Uterus (tissue), 4 donors: ENCODE data around the gene EPHA7. TPM values are rescaled to one million over a fixed set of nuclear protein-coding genes. Genes with fewer than 3 reads are reported as not detected.

ENCODE experiments used
- DNase-seq, 2 donors: peaks; one replicate each; pipeline ENCODE4 v3.0.0-alpha.2; 2019 to 2020
- H3K27ac ChIP-seq, 2 donors: fragments of 200-600 bp; sonication (generic); 1 replicate in 1 of 2; 2 replicates in 1 of 2; pipeline ENCODE4 v1.5.1; 2016 to 2018
- H3K27me3 ChIP-seq, 2 donors: fragments of 200-600 bp; sonication (generic); one replicate each; pipeline ENCODE4 v1.5.1; 2018 to 2019; ENCODE audit warnings: control low read depth in 1 of 2
- H3K36me3 ChIP-seq, 2 donors: fragments of 200-600 bp; sonication (generic); one replicate each; pipeline ENCODE4 v1.5.1; 2019; ENCODE audit warnings: control low read depth in 1 of 2
- H3K4me1 ChIP-seq, 2 donors: fragments of 200-600 bp; sonication (generic); one replicate each; pipeline ENCODE4 v1.5.1; 2018 to 2019; ENCODE audit warnings: control low read depth in 1 of 2
- H3K4me3 ChIP-seq, 2 donors: fragments of 200-600 bp; sonication (generic); 1 replicate in 1 of 2; 2 replicates in 1 of 2; pipeline ENCODE4 v1.5.1; 2018 to 2019; ENCODE audit warnings: mild to moderate bottlenecking in 1 of 2
- H3K9me3 ChIP-seq, 2 donors: fragments of 200-600 bp; sonication (generic); one replicate each; pipeline ENCODE4 v1.5.1; 2019; ENCODE audit warnings: control low read depth in 1 of 2
- POLR2A ChIP-seq, 2 donors: fragments of 450-650 bp; IDR thresholded peaks; one replicate each; pipeline ENCODE4 v1.6.1; 2016; ENCODE audit warnings: antibody characterized with exemption in 2 of 2, mild to moderate bottlenecking in 1 of 2, moderate library complexity in 1 of 2
- intact Hi-C: fragments of 100-400 bp; cut with DNase I; formaldehyde crosslinking; loops from one replicate; pipeline ENCODE4 v1.15.1; 2023; ENCODE audit warnings: low total_unique reads
- total RNA-seq, 4 donors: library from RNA; depleted of rRNA in 3 of 4; stranded (reverse); fragments of >200 nt in 3 of 4; gene quantifications; one replicate each; pipeline versions ENCODE4 v1.1.0 to v1.2.4, GENCODE V29; 2014 to 2023
- TF ChIP-seq, protein P1 (sequence below), 4 experiments: fragments of 200-600 bp in 2 of 4; fragments of 450-650 bp in 2 of 4; sonication (generic) in 2 of 4; IDR thresholded peaks; one replicate each; pipeline ENCODE4 v1.5.1; 2016 to 2019; ENCODE audit warnings: antibody characterized with exemption in 4 of 4, mild to moderate bottlenecking in 2 of 4, moderate library complexity in 1 of 4
- donor health status: DM: yes; HTN: yes; CAD: no.

Gene EPHA7
- total RNA-seq, 4 donors from 2014 or later, result 0.77 to 46.8 (median 2.1) TPM

DNA sequence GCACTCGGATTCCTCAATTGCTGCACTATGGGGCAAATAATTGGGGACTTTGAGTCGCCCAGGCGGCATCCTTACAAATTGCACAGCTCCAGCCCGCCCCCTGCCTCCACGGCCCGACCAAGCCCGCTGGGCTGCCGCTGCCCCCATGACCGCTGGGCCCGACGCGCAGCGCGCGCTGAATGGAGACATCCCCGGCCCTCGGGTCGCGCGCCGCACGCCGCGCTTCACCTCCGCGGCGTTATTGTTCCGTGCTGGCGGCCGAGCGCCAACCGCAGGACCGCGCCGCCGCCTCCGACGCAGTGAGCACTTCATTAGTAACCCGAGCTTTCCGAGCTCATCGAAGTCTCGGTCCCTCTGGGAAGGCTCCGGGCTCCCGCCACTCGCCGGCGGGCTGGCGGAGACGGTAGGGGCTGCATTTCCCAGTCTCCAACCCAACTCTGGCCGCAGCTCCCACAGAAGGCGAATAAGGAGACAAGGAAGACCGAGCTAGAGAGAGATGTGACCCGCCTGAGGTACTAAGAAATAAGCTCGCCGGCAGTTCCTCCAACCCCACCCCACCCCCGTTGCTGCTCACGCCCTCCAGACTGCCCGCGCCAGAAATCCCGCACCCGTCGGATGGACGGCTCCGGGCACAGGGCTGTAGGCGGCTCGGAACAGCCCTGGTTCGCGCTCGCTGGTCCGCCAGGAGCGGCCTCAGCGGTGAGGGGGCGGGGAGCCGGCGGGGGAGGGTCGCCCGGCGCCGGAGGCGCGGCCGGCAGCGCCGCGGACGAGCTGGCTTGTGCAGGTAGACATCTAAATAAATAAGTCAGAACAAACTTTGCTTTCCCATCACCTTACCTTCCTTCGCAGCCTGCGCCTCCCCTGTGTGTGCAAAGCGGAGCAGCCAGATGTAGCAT lies 703 bp downstream of the EPHA7 start:
- DNase-seq, result peak; percentile 24 to 26
- peaks cover 0 to 12% of the 10 kb centered on the region in 2 donors for H3K4me1 ChIP-seq
- H3K9me3 ChIP-seq, result no peaks in the 10 kb centered on the region
- peak overlapping the region in 1 of 2 donors; percentile 19 for H3K27ac ChIP-seq
- H3K27me3 ChIP-seq, result peaks cover 12 to 53% of the 10 kb centered on the region in 2 donors
- TF ChIP-seq, protein P1, sequence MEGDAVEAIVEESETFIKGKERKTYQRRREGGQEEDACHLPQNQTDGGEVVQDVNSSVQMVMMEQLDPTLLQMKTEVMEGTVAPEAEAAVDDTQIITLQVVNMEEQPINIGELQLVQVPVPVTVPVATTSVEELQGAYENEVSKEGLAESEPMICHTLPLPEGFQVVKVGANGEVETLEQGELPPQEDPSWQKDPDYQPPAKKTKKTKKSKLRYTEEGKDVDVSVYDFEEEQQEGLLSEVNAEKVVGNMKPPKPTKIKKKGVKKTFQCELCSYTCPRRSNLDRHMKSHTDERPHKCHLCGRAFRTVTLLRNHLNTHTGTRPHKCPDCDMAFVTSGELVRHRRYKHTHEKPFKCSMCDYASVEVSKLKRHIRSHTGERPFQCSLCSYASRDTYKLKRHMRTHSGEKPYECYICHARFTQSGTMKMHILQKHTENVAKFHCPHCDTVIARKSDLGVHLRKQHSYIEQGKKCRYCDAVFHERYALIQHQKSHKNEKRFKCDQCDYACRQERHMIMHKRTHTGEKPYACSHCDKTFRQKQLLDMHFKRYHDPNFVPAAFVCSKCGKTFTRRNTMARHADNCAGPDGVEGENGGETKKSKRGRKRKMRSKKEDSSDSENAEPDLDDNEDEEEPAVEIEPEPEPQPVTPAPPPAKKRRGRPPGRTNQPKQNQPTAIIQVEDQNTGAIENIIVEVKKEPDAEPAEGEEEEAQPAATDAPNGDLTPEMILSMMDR (IDR thresholded peaks at IDR 0.05), result no peak
- TF ChIP-seq POLR2A (IDR thresholded peaks at IDR 0.05), result no peak
- no peaks in the 10 kb centered on the region for H3K36me3 ChIP-seq
- intact Hi-C loops, result no loop called here
- peak overlapping the region; percentile 3 to 55 for H3K4me3 ChIP-seq

DNA sequence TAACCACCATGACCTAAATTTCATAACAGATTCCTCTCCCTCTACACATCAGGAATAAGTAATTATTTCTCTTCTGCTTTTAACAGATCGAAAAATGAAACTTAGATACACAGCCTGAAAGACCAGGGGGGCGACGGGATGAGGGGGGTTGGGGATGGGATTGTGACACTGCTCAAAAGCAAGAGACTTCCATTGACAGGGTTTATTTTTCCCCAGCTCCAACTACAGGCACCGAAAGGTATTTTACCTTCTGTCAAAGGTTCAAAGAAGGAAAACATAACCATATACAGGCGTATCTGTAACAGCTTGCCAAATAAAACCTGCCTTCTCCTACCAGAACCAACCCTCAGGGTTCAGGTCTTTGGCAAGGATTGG lies 1.3 kb downstream of the EPHA7 start:
- intact Hi-C loops, result no loop called here
- TF ChIP-seq POLR2A (IDR thresholded peaks at IDR 0.05), result no peak
- TF ChIP-seq, protein P1 (IDR thresholded peaks at IDR 0.05), result no peak
- peaks cover 0 to 12% of the 10 kb centered on the region in 2 donors for H3K4me1 ChIP-seq

DNA sequence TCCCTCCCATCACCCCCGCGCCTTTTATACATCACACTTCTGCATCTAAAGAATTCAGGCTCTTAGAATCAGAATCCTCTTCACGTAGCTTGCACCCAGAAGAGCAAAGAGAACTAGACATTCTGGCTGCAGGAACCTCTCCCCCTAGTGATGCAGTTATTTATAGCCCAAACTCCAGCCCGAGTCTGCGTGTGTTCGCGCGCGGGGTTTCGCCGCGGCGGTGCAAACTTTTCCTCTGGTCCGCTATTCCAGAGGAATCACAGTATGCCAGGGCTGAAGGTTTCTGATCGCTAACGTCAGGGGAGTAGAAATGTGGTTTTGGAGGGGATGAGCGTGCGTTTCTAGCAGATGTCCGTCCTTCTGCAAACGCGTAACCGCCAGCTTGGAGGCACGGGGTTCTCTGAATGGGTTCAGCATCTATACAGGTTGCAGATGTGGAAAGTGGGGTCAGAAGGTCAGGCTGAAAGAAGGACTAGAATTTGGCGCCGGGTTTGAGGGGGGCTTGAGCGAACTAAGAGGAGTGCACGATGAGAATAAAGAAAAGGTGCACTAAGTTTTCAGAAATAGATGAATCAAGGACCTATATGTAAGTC lies 1.8 kb downstream of the EPHA7 start:
- Histone ChIP-seq H3K4me3 (peak overlapping the region in 1 of 2 donors; percentile 31), H3K27me3 (peaks cover 12 to 57% of the 10 kb centered on the region in 2 donors), H3K36me3 (no peaks in the 10 kb centered on the region), H3K27ac (no peak overlapping the region), H3K4me1 (peaks cover 0 to 12% of the 10 kb centered on the region in 2 donors), H3K9me3 (no peaks in the 10 kb centered on the region)
- TF ChIP-seq POLR2A (IDR thresholded peaks at IDR 0.05), result no peak
- TF ChIP-seq, protein P1 (IDR thresholded peaks at IDR 0.05), result no peak
- intact Hi-C loops, result no loop called here
- no peak for DNase-seq

More for the DNA sequence above, 1.3 kb downstream of the EPHA7 start:
- Histone ChIP-seq H3K4me3 (peak overlapping the region in 1 of 2 donors; percentile 55), H3K27ac (no peak overlapping the region), H3K9me3 (no peaks in the 10 kb centered on the region), H3K27me3 (peaks cover 12 to 58% of the 10 kb centered on the region in 2 donors), H3K36me3 (no peaks in the 10 kb centered on the region)
- DNase-seq, result no peak

DNA sequence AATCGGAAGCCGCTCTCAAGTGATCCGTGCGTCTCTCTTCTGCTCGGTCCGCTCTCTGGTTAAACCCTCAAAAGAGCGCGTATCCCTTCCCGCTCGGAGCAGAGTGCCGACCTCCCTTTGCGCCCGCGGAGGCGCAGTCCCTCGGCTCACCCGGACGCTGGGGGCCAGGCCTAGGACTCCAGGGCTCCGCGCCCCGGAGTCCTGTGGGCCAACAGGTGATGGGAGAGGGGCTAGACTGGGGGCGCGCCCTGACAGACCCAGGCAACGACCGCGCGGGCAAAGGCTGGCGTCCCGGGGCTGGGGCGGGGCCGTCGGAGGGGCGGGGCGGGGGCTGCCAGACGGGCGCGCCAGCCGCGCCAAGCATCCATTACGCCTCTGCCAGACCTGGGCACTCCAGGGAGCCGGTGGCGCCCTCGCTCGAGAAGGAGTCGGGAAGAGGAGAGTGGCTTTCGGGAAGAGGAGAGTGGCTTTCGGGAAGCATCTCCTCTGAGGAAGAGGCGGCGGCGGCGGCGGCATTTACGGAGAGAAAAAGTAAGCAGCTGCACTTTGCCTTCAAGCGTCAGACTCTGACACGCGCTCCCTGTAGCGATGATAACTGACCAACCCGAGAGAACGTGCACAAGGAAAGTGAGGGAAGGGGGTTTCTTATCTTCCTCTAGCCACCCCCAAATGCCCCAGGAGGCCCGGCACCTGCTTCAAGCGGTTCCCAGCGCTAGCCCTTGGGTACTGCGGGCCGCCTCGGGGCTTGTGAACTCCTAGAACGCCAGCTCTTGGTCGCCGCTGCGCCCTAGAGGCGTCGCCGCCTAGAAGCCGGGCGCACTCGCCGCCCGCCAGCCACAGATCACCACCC lies 2.6 kb downstream of the EPHA7 start:
- Histone ChIP-seq H3K36me3 (no peaks in the 10 kb centered on the region), H3K27ac (no peak overlapping the region), H3K27me3 (peaks cover 12 to 50% of the 10 kb centered on the region in 2 donors), H3K9me3 (no peaks in the 10 kb centered on the region), H3K4me3 (peak overlapping the region in 1 of 2 donors; percentile 31), H3K4me1 (peaks cover 0 to 12% of the 10 kb centered on the region in 2 donors)
- peak in 1 of 2 donors; percentile 15 for DNase-seq
- TF ChIP-seq POLR2A (IDR thresholded peaks at IDR 0.05), result no peak
- TF ChIP-seq, protein P1 (IDR thresholded peaks at IDR 0.05), result no peak
- intact Hi-C loops, result no loop called here
